K562 (cell line): ENCODE data around the gene GABRQ. TPM values are rescaled to one million over a fixed set of nuclear protein-coding genes. Genes with fewer than 3 reads are reported as not detected.

Source experiments
- ATAC-seq: fragments of 200-7000 bp; cut with Tn5 transposase; 3 replicates; pipeline ENCODE4 v1.9.1; 2020; ENCODE audit warnings: moderate library complexity
- BruUV-seq: library from RNA; stranded (reverse); fragments of 400-500 nt; replicated peaks from 2 replicates; lab custom pipeline; 2021; lab: Mats Ljungman, UMichigan
- CTCF ChIA-PET: fragments of 300-600 bp; formaldehyde crosslinking; extraction: SDS; loops from one replicate; lab custom pipeline; 2021; ENCODE audit warnings: low intra/inter-chr PET ratio; lab: Yijun Ruan, JAX
- POLR2A ChIA-PET: fragments of 300-600, 350-650 bp; sonication (Branson Sonifier 250); formaldehyde crosslinking; extraction: SDS; loops from one replicate; lab custom pipeline; 2021; ENCODE audit warnings: antibody characterized with exemption, inconsistent platforms; lab: Yijun Ruan, JAX
- DNase-seq, 4 experiments: peaks; one replicate each; pipeline versions ENCODE4 v3.0.0 to v3.0.0-alpha.2; 2011 to 2018; ENCODE audit warnings: low spot score in 3 of 4, mixed read lengths in 3 of 4; ENCODE audit errors: extremely low read depth in 1 of 4
- FAIRE-seq: peaks from 2 replicates; lab custom pipeline; 2011; peaks lifted over from hg19 to GRCh38; lab: Jason Lieb, UNC
- H2AFZ ChIP-seq: 2 replicates; pipeline ENCODE4 v1.6.0; 2011; ENCODE audit warnings: low read depth, low read length, control low read depth, inconsistent platforms
- H3K27ac ChIP-seq: fragments of 200-600 bp; 3 replicates; pipeline ENCODE4 v1.8.0; 2011; ENCODE audit warnings: low read depth, mild to moderate bottlenecking, control low read depth, inconsistent platforms, low read length, moderate library complexity, mixed read lengths; ENCODE audit errors: extremely low read depth
- H3K27me3 ChIP-seq, 2 experiments: fragments of 300-600 bp in 1 of 2; 2 replicates in 1 of 2; 3 replicates in 1 of 2; pipeline versions ENCODE4 v1.6.0 to v1.8.0; 2011; ENCODE audit warnings: inconsistent platforms in 2 of 2, low read length in 2 of 2, mild to moderate bottlenecking in 1 of 2, mixed read lengths in 1 of 2, moderate library complexity in 1 of 2; ENCODE audit not compliant: control insufficient read depth in 2 of 2, insufficient read depth in 2 of 2
- H3K36me3 ChIP-seq: fragments of 300-600 bp; 3 replicates; pipeline ENCODE4 v1.8.0; 2011; ENCODE audit warnings: mild to moderate bottlenecking, low read length, inconsistent platforms; ENCODE audit not compliant: control insufficient read depth, insufficient read depth
- H3K4me1 ChIP-seq, 2 experiments: fragments of 200-600 bp in 1 of 2; replicated peaks in 1 of 2; 2 replicates in 1 of 2; 3 replicates in 1 of 2; pipeline versions ENCODE4 v1.5.1 to v1.8.0; 2011; ENCODE audit warnings: inconsistent platforms in 2 of 2, low read length in 2 of 2, mild to moderate bottlenecking in 1 of 2, mixed read lengths in 1 of 2, moderate library complexity in 1 of 2; ENCODE audit not compliant: control insufficient read depth in 2 of 2, insufficient read depth in 2 of 2
- H3K4me2 ChIP-seq: 2 replicates; pipeline ENCODE4 v1.6.1; 2011; ENCODE audit warnings: low read length, control low read depth, inconsistent platforms, mixed read lengths; ENCODE audit not compliant: insufficient read depth
- H3K4me3 ChIP-seq: fragments of 200-600 bp; sonication (generic), shearing (Covaris generic); 2 replicates; pipeline ENCODE4 v1.5.1; 2016; ENCODE audit warnings: control low read depth, inconsistent platforms
- H3K79me2 ChIP-seq: fragments of 200-600 bp; 3 replicates; pipeline ENCODE4 v1.8.0; 2011; ENCODE audit warnings: low read length, inconsistent platforms; ENCODE audit not compliant: control insufficient read depth, insufficient read depth
- H3K9ac ChIP-seq, 2 experiments: 2 replicates each; pipeline versions ENCODE4 v1.6.0 to v1.6.1; 2011; ENCODE audit warnings: low read depth in 2 of 2, low read length in 2 of 2, control low read depth in 1 of 2, inconsistent platforms in 1 of 2, mild to moderate bottlenecking in 1 of 2, mixed read lengths in 1 of 2; ENCODE audit not compliant: insufficient read depth in 1 of 2
- H3K9me1 ChIP-seq: one replicate; pipeline ENCODE4 v1.6.0; 2011; ENCODE audit warnings: inconsistent platforms, mild to moderate bottlenecking, low read length, moderate library complexity; ENCODE audit not compliant: control insufficient read depth, insufficient read depth
- H3K9me3 ChIP-seq: replicated peaks from 2 replicates; pipeline ENCODE4 v1.5.1; 2011; ENCODE audit warnings: low read depth, low read length, inconsistent platforms; ENCODE audit not compliant: control insufficient read depth, insufficient read depth
- H4K20me1 ChIP-seq: replicated peaks from 2 replicates; pipeline ENCODE4 v1.6.1; 2011; ENCODE audit warnings: low read length, inconsistent platforms, mixed read lengths; ENCODE audit not compliant: control insufficient read depth, insufficient read depth
- CAMTA2 ChIP-seq: fragments of 250-450 bp; sonication (Bioruptor Pico); conservative IDR thresholded peaks from 2 replicates; pipeline ENCODE4 v1.5.1; 2022
- HDAC3 ChIP-seq: fragments of 450-650 bp; IDR thresholded peaks from 2 replicates; pipeline ENCODE4 v1.6.1; 2018; ENCODE audit warnings: borderline replicate concordance, mild to moderate bottlenecking, moderate library complexity; ENCODE audit not compliant: partially characterized antibody
- HSF4 ChIP-seq: fragments of 250-450 bp; sonication (Bioruptor Pico); IDR thresholded peaks from 2 replicates; pipeline ENCODE4 v2.1.2; 2022; ENCODE audit warnings: mild to moderate bottlenecking, moderate library complexity, borderline replicate concordance
- MTF1 ChIP-seq: fragments of 250-450 bp; sonication (Bioruptor Pico); IDR thresholded peaks from 2 replicates; pipeline ENCODE4 v1.9.0; 2021; ENCODE audit warnings: moderate library complexity, mild to moderate bottlenecking, inconsistent platforms, borderline replicate concordance
- NFATC3 ChIP-seq: fragments of 450-650 bp; IDR thresholded peaks from 2 replicates; pipeline ENCODE4 v1.6.1; 2017; ENCODE audit warnings: mild to moderate bottlenecking
- NR1H2 ChIP-seq: sonication (generic); formaldehyde crosslinking; IDR thresholded peaks from 2 replicates; pipeline ENCODE4 v1.4.0; 2020; ENCODE audit warnings: mild to moderate bottlenecking, missing genetic modification reagents
- PTBP1 ChIP-seq: fragments of 200-400 bp; formaldehyde crosslinking; IDR thresholded peaks from 2 replicates; pipeline ENCODE4 v1.6.1; 2017; ENCODE audit warnings: low read depth, low read length
- SAFB ChIP-seq: fragments of 200-400 bp; formaldehyde crosslinking; IDR thresholded peaks from 2 replicates; pipeline ENCODE4 v1.6.1; 2017; ENCODE audit warnings: low read depth, low read length, borderline replicate concordance
- XRCC3 ChIP-seq: fragments of 450-650 bp; IDR thresholded peaks from 2 replicates; pipeline ENCODE4 v1.6.1; 2017; ENCODE audit warnings: mild to moderate bottlenecking, moderate library complexity
- ZNF253 ChIP-seq: fragments of 250-450 bp; sonication (Bioruptor Pico); conservative IDR thresholded peaks from 2 replicates; pipeline ENCODE4 v1.6.1; 2021; ENCODE audit warnings: mild to moderate bottlenecking
- WGBS: fragments of 100-300 bp; shearing (Covaris generic); methylation state at CpG from one replicate; pipeline ENCODE4 v1.1.6; 2016; ENCODE audit warnings: low coverage, mixed read lengths; ENCODE audit not compliant: insufficient coverage; ENCODE audit errors: missing lambda C conversion rate; 5-methylcytosine and 5-hydroxymethylcytosine counted together
- in situ Hi-C: fragments of 300-500 bp; cut with MboI; formaldehyde crosslinking; loops from 4 replicates; pipeline ENCODE4 v1.15.0; 2018; ENCODE audit warnings: inconsistent platforms, mixed read lengths
- intact Hi-C: fragments of 100-400 bp; cut with micrococcal nuclease; formaldehyde crosslinking; loops from 2 replicates; pipeline ENCODE4 v1.14.2; 2022
- polyA plus RNA-seq, 8 experiments: library from polyadenylated mRNA; depleted of rRNA in 4 of 8; stranded (reverse) in 5 of 8; unstranded in 3 of 8; fragments of >200 nt; fragmentation: Nextera tagmentation in 2 of 8; fragmentation: Illumina TruSeq in 1 of 8; extraction: Ambion mirVana in 2 of 8; extraction: Trizol in 1 of 8; gene quantifications; 2 replicates each; pipeline versions ENCODE4 v1.2.1 to v1.2.3, GENCODE V29; 2011 to 2014; ENCODE audit warnings: inconsistent platforms in 1 of 8, missing spikeins in 1 of 8
- total RNA-seq, 7 experiments: library from RNA; depleted of rRNA in 6 of 7; stranded (reverse); fragments of >200 nt in 6 of 7; fragmentation: Illumina TruSeq in 2 of 7; extraction: Trizol in 2 of 7; gene quantifications; 2 replicates each; pipeline versions ENCODE4 v1.2.1 to v1.2.3, GENCODE V29; 2011 to 2021; ENCODE audit warnings: low replicate concordance in 1 of 7
- TF ChIP-seq, protein P1 (sequence below): sonication (generic); formaldehyde crosslinking; IDR thresholded peaks from 2 replicates; pipeline ENCODE4 v1.8.1; 2023; ENCODE audit warnings: mild to moderate bottlenecking, missing genetic modification reagents
- TF ChIP-seq, protein P2 (sequence below): fragments of 450-650 bp; IDR thresholded peaks from 2 replicates; pipeline ENCODE4 v1.7.1; 2018; ENCODE audit warnings: mild to moderate bottlenecking, low read depth; ENCODE audit not compliant: partially characterized antibody

Gene GABRQ
- total and polyA plus RNA-seq, 9 of the 15 experiments (the other 6 are each of a cell fraction or from before 2014, with no cell fraction given), result 0.25 to 3.2 (median 1.8) TPM

DNA sequence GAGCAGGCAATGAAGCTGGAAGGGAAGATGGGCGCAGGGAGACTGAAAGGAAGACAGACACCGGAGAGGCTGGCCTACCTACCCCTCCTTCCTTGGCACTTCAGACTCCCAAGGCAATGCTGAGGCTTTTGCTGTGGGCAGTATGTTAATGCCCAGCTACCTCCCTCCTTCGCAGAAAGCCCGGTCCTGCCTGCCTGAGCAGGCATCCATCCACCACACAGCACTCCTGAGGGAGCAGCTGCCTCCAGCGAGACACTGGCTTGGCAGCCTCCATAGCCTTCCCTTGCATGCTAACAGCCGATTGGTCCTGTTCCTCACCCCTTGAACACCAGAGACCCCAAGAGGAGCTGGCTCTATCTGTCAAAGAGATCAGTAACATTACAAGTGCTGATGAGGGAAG is 14.4 kb downstream of the GABRQ start:
- ChIA-PET CTCF (no interaction called here), POLR2A (interaction anchor here (0.6 kb wide), 1 partner anchor 900 kb away, joined by 4 read pairs; no protein-coding TSS in a partner anchor)
- no peaks in the 10 kb centered on the region; the same call in 2 of the 3 replicates for H3K36me3 ChIP-seq
- H4K20me1 ChIP-seq, result no peaks in the 10 kb centered on the region
- H3K9ac ChIP-seq, result no peak overlapping the region
- BruUV-seq, result no TSS peak
- H3K9me3 ChIP-seq, result no peaks in the 10 kb centered on the region
- H2AFZ ChIP-seq, result no peak overlapping the region
- in situ Hi-C loops (no loop called here), intact Hi-C loops (no loop called here)
- FAIRE-seq (no peak), DNase-seq (no peak), ATAC-seq (no peak)
- peaks cover 0 to 9% of the 10 kb centered on the region in 2 experiments; a peak in 2 of 5 replicates for H3K4me1 ChIP-seq
- 75% methylated on average over 5 of the region's 6 CpGs for WGBS
- TF ChIP-seq NFATC3 (no peak), SAFB (no peak), HSF4 (CRISPR knock-in tag) (no peak), CAMTA2 (CRISPR knock-in tag) (no peak), XRCC3 (no peak), NR1H2 (CRISPR knock-in tag) (no peak), MTF1 (CRISPR knock-in tag) (no peak), HDAC3 (no peak), PTBP1 (no peak), ZNF253 (CRISPR knock-in tag) (no peak)
- TF ChIP-seq, protein P1, sequence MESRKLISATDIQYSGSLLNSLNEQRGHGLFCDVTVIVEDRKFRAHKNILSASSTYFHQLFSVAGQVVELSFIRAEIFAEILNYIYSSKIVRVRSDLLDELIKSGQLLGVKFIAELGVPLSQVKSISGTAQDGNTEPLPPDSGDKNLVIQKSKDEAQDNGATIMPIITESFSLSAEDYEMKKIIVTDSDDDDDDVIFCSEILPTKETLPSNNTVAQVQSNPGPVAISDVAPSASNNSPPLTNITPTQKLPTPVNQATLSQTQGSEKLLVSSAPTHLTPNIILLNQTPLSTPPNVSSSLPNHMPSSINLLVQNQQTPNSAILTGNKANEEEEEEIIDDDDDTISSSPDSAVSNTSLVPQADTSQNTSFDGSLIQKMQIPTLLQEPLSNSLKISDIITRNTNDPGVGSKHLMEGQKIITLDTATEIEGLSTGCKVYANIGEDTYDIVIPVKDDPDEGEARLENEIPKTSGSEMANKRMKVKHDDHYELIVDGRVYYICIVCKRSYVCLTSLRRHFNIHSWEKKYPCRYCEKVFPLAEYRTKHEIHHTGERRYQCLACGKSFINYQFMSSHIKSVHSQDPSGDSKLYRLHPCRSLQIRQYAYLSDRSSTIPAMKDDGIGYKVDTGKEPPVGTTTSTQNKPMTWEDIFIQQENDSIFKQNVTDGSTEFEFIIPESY (CRISPR knock-in tag), result no peak
- TF ChIP-seq, protein P2, sequence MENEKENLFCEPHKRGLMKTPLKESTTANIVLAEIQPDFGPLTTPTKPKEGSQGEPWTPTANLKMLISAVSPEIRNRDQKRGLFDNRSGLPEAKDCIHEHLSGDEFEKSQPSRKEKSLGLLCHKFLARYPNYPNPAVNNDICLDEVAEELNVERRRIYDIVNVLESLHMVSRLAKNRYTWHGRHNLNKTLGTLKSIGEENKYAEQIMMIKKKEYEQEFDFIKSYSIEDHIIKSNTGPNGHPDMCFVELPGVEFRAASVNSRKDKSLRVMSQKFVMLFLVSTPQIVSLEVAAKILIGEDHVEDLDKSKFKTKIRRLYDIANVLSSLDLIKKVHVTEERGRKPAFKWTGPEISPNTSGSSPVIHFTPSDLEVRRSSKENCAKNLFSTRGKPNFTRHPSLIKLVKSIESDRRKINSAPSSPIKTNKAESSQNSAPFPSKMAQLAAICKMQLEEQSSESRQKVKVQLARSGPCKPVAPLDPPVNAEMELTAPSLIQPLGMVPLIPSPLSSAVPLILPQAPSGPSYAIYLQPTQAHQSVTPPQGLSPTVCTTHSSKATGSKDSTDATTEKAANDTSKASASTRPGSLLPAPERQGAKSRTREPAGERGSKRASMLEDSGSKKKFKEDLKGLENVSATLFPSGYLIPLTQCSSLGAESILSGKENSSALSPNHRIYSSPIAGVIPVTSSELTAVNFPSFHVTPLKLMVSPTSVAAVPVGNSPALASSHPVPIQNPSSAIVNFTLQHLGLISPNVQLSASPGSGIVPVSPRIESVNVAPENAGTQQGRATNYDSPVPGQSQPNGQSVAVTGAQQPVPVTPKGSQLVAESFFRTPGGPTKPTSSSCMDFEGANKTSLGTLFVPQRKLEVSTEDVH, result no peak
- H3K27me3 ChIP-seq, result no peaks in the 10 kb centered on the region
- H3K27ac ChIP-seq, result no peak overlapping the region
- H3K4me2 ChIP-seq, result no peak overlapping the region
- no peaks in the 10 kb centered on the region for H3K79me2 ChIP-seq
- peaks cover 4% of the 10 kb centered on the region for H3K9me1 ChIP-seq
- no peak overlapping the region for H3K4me3 ChIP-seq
